GM10248 (cell line): ENCODE measurements around the gene PFKL.

Experiments used
- CTCF ChIA-PET: fragments of 300-600 bp; sonication (Branson Sonifier 250); formaldehyde crosslinking; extraction: SDS; loops from one replicate; lab custom pipeline; 2021; ENCODE audit warnings: antibody characterized with exemption; lab: Yijun Ruan, JAX
- POLR2A ChIA-PET: fragments of 350-650 bp; sonication (Branson Sonifier 250); formaldehyde crosslinking; extraction: SDS; loops from one replicate; lab custom pipeline; 2020; ENCODE audit warnings: antibody characterized with exemption; lab: Yijun Ruan, JAX
- DNase-seq: peaks from one replicate; pipeline ENCODE4 v3.0.0; 2012; ENCODE audit errors: extremely low spot score
- TF ChIP-seq, protein P1 (sequence below): IDR thresholded peaks from 2 replicates; pipeline ENCODE4 v1.5.1; 2012; ENCODE audit warnings: mild to moderate bottlenecking, low read depth; ENCODE audit errors: extremely low read depth, missing control alignments, control extremely low read depth

PFKL gene

DNA sequence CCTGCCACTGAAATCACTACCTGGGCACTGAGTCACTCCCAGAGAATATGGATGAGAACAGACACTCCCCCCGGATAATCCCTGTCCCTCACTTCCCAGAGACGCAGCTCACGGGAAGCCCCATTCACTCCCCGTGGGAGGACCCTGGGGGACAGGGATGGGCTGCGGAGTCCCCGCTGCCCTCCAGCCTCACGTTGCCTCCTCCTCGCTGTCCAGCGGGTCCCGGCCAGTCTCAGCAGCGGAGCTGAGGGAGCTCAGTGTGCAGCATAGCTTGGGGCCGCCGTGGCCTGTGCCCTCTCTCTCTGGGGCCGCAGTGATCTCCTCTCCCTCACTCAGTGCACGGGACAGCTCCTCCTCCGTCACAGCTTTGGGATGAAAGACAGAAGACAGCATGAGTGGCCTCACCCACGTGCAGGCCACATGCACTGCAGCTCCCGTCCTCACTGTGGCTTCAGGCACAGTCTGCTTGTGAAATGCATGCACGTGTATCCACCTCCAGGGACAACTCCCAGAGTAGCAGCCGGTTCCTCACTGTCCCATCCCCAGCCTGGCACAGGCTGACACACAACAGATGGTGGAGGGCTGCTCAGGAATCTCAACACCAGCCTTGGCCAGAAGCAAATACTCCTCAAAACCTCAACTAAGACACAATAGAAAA is 31.9 kb downstream of the PFKL start:
- POLR2A ChIA-PET: no interaction called here
- TF ChIP-seq, protein P1, sequence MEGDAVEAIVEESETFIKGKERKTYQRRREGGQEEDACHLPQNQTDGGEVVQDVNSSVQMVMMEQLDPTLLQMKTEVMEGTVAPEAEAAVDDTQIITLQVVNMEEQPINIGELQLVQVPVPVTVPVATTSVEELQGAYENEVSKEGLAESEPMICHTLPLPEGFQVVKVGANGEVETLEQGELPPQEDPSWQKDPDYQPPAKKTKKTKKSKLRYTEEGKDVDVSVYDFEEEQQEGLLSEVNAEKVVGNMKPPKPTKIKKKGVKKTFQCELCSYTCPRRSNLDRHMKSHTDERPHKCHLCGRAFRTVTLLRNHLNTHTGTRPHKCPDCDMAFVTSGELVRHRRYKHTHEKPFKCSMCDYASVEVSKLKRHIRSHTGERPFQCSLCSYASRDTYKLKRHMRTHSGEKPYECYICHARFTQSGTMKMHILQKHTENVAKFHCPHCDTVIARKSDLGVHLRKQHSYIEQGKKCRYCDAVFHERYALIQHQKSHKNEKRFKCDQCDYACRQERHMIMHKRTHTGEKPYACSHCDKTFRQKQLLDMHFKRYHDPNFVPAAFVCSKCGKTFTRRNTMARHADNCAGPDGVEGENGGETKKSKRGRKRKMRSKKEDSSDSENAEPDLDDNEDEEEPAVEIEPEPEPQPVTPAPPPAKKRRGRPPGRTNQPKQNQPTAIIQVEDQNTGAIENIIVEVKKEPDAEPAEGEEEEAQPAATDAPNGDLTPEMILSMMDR: no peak

DNA sequence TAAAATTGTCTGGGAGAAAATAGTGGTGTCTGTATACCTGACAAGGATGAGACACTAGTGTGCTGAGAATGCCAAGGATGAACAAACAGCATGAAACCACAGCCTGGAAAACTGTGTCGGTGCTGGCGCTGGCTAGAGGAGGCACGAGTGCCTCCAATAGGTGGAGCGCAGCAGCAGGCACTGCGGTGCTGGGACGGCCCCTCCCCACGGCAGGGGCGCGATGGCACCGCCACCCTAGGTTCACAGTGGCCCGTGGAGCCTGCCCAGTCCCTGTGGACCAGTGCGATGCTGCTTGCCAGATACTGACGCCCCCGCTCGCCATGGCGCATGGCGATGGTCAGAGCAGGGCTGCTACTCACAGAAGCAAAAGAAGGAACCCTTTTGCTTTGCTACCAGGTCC is 32.5 kb downstream of the PFKL start:
- ChIA-PET CTCF (no interaction called here), POLR2A (no interaction called here)
- no peak for DNase-seq
- TF ChIP-seq, protein P1: no peak

More for the DNA sequence above, 31.9 kb downstream of the PFKL start:
- DNase-seq: no peak
- CTCF ChIA-PET: no interaction called here

DNA sequence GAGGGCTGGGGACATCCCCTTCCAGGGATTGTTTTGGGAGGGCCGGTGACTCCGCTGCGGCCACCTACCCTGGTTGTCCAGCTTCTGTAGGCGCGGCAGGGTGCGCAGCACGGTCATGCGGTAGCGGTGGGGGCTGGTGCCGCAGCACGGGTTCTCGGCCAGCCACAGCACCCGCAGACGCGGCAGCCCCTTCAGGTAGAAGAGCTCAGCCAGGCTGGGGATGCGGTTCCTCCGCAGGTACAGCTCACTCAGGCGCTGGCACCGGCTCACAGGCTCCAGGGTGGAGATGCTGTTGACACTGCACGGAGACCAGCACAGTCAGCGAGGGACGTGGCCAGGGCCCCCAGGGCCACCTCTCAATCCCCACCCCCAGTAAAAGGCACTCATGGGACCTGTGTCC is 33.1 kb downstream of the PFKL start:
- ChIA-PET CTCF (no interaction called here), POLR2A (no interaction called here)
- TF ChIP-seq, protein P1: no peak

DNA sequence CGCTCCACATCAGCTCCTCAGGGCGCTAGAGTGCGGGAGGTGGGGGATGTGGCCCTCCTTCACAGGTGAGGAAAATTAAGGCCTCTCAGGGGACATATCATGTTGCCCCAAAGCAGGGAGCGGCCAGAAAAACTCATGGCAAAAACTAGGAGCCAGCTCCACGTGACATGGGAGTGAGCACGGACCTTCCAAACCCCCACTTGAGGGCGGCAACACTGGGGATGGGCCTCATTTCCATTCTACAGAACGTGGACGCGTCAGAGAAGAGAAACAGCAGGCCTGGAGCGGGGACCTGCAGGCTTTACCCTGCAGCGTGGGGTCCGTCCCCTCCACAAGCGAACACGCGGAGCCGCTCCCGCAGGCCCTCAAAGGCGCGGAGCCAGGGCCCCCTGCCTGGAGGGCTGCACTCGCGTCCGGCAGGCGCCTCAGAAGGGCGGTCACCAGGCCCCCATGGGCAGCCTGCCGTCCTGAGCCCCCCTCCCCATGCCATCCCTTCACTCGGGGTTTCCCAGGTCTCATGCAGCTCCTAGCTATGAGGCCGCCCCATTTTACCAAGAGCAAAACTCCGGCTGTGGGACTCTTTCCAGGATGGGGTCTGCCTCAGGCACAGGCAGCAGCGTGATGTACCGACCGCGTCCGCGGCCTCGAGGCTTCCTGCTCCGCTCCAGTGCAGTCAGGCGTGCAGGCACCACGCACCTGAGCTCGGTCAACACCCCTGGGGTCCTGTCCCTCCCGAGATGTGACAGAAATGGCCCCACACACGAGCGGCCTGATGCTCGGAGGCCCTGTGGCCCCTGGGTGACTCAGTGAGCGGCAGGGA is 33.9 kb downstream of the PFKL start:
- DNase-seq: no peak
- ChIA-PET POLR2A (no interaction called here), CTCF (no interaction called here)
- TF ChIP-seq, protein P1: no peak

More for the DNA sequence above, 33.1 kb downstream of the PFKL start:
- no peak for DNase-seq

DNA sequence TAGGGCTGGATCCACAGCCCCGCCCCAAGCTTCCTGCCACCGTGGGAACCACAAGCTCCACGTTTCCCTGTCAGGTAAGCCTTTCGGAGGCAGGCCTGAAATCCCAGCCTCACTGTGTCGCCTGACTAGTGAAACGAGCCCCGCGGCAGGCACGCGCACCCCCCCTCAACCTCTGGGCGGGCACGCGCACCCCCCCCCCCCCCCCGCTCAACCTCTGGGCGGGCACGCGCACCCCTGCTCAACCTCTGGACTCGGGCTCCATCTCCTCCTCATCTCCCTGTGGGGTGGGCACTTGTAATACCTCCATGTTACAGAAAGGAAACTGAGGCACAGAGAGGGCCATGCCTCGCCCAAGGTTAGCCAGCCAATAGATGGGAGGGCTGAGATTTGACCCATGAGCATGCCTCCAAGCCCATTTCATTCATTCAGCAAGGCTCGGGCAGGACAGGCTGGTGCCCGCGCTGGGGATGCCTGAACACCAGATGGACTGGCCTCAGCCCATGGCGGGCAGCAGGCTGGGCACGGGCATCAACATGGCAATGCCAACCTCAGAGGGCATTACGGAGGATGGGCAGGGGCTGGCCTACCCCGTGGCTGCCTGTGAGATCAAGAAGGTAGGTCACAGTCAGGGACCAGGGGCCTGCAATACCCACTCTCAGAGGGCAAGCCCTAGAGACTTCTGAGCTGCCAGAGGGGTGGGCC is 34.6 kb downstream of the PFKL start:
- POLR2A ChIA-PET: no interaction called here

More for the DNA sequence above, 34.6 kb downstream of the PFKL start:
- CTCF ChIA-PET: interaction anchor here (1.2 kb wide), 1 partner anchor 17 kb away, joined by 3 read pairs; no protein-coding TSS in a partner anchor
- no peak for DNase-seq
- TF ChIP-seq, protein P1: no peak
